OCI-LY1 (cell line): ENCODE results near the gene ITGA7.

ENCODE experiments used
- H2AFZ ChIP-seq: fragments of 200-600 bp; sonication (generic), shearing (Covaris generic); 2 replicates; pipeline ENCODE4 v1.6.0; 2014; ENCODE audit warnings: antibody characterized with exemption, mild to moderate bottlenecking, low read length
- H3F3A ChIP-seq: fragments of 200-600 bp; sonication (generic), shearing (Covaris generic); 2 replicates; pipeline ENCODE4 v1.6.0; 2014; ENCODE audit warnings: mild to moderate bottlenecking, antibody characterized with exemption, low read length, moderate library complexity; ENCODE audit not compliant: insufficient read depth
- H3K27ac ChIP-seq: fragments of 200-600 bp; sonication (generic); 2 replicates; pipeline ENCODE4 v1.5.1; 2014; ENCODE audit warnings: low read length, mixed run types, mild to moderate bottlenecking, low read depth; ENCODE audit not compliant: poor library complexity, severe bottlenecking
- H3K27me3 ChIP-seq: fragments of 200-600 bp; sonication (generic); 2 replicates; pipeline ENCODE4 v1.6.0; 2014; ENCODE audit warnings: antibody characterized with exemption, mild to moderate bottlenecking, low read length, moderate library complexity; ENCODE audit not compliant: insufficient read depth
- H3K36me3 ChIP-seq: fragments of 200-600 bp; sonication (generic); 2 replicates; pipeline ENCODE4 v1.6.1; 2014; ENCODE audit warnings: mild to moderate bottlenecking, antibody characterized with exemption, low read length, moderate library complexity, mixed read lengths; ENCODE audit not compliant: insufficient read depth
- H3K4me1 ChIP-seq: fragments of 200-600 bp; sonication (generic); 2 replicates; pipeline ENCODE4 v1.5.1; 2014; ENCODE audit warnings: mild to moderate bottlenecking, low read length, moderate library complexity; ENCODE audit not compliant: insufficient read depth, severe bottlenecking
- H3K4me2 ChIP-seq: fragments of 200-600 bp; sonication (generic), shearing (Covaris generic); 2 replicates; pipeline ENCODE4 v1.6.1; 2014; ENCODE audit warnings: low read length
- H3K4me3 ChIP-seq: fragments of 200-600 bp; sonication (generic); 2 replicates; pipeline ENCODE4 v1.5.1; 2014; ENCODE audit warnings: low read length, low read depth, mild to moderate bottlenecking, mixed read lengths; ENCODE audit not compliant: poor library complexity, severe bottlenecking
- H3K79me2 ChIP-seq: fragments of 200-600 bp; shearing (Covaris generic); 2 replicates; pipeline ENCODE4 v1.6.1; 2016; ENCODE audit warnings: mixed run types, low read length, mixed read lengths; ENCODE audit not compliant: insufficient read depth
- H3K9ac ChIP-seq: fragments of 200-600 bp; sonication (generic), shearing (Covaris generic); 2 replicates; pipeline ENCODE4 v1.6.1; 2014; ENCODE audit warnings: mild to moderate bottlenecking, low read length, mixed read lengths
- H3K9me2 ChIP-seq: fragments of 200-600 bp; sonication (generic), shearing (Covaris generic); 2 replicates; pipeline ENCODE4 v1.6.1; 2014; ENCODE audit warnings: low read depth, mild to moderate bottlenecking, low read length, mixed read lengths
- H3K9me3 ChIP-seq: fragments of 200-600 bp; shearing (Covaris generic); 2 replicates; pipeline ENCODE4 v1.6.1; 2014; ENCODE audit warnings: low read length, mixed read lengths
- H4K20me1 ChIP-seq: fragments of 200-600 bp; sonication (generic), shearing (Covaris generic); 2 replicates; pipeline ENCODE4 v1.6.0; 2016; ENCODE audit warnings: mild to moderate bottlenecking, low read length; ENCODE audit not compliant: insufficient read depth
- EZH2 ChIP-seq: fragments of 200-600 bp; sonication (generic), shearing (Covaris generic); IDR thresholded peaks from 2 replicates; pipeline ENCODE4 v1.8.0; 2017; ENCODE audit warnings: borderline replicate concordance, mixed run types, mild to moderate bottlenecking, antibody characterized with exemption, low read length, moderate library complexity, mixed read lengths
- TF ChIP-seq, protein P1 (sequence below): fragments of 200-600 bp; sonication (generic), shearing (Covaris generic); IDR thresholded peaks from 2 replicates; pipeline ENCODE4 v1.5.1; 2017; ENCODE audit warnings: mild to moderate bottlenecking, antibody characterized with exemption, low read length, moderate library complexity, mixed read lengths

ITGA7 gene

DNA sequence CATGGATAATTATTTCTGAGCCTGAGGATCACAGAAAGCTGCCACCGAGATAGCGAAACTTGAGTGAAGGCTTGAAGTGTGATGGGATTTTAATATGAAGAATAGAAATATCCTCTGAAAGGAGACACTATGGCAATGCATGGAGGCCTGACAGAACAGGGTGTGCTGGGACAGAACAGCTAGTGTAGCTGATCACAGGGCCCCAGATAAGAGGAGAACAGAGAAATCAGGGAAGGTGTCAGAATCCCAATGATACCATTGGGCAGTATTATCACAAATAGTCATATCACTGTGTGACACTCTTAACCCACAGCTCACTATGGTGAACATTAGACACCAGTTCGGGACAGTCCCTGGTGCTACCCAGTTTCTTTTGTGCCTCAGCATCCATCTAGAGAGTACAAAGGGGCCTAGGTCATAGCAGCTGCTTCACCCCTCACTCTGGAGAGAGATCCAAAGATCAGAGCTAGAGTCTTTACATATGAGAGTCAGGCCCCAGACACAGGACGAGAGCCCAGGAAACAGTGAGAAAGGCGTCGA is 71.5 kb downstream of the ITGA7 start:
- Histone ChIP-seq H3K79me2 (no peaks in the 10 kb centered on the region), H3K9me2 (no peaks in the 10 kb centered on the region), H3K27ac (no peak overlapping the region), H3K27me3 (peaks cover 8% of the 10 kb centered on the region; the same call in 1 of the 2 replicates), H3F3A (no peaks in the 10 kb centered on the region), H4K20me1 (no peaks in the 10 kb centered on the region), H3K9me3 (no peaks in the 10 kb centered on the region), H3K9ac (no peak overlapping the region), H3K4me2 (no peak overlapping the region), H3K4me1 (no peaks in the 10 kb centered on the region), H2AFZ (no peak overlapping the region), H3K4me3 (no peak overlapping the region), H3K36me3 (no peaks in the 10 kb centered on the region)
- TF ChIP-seq, protein P1, sequence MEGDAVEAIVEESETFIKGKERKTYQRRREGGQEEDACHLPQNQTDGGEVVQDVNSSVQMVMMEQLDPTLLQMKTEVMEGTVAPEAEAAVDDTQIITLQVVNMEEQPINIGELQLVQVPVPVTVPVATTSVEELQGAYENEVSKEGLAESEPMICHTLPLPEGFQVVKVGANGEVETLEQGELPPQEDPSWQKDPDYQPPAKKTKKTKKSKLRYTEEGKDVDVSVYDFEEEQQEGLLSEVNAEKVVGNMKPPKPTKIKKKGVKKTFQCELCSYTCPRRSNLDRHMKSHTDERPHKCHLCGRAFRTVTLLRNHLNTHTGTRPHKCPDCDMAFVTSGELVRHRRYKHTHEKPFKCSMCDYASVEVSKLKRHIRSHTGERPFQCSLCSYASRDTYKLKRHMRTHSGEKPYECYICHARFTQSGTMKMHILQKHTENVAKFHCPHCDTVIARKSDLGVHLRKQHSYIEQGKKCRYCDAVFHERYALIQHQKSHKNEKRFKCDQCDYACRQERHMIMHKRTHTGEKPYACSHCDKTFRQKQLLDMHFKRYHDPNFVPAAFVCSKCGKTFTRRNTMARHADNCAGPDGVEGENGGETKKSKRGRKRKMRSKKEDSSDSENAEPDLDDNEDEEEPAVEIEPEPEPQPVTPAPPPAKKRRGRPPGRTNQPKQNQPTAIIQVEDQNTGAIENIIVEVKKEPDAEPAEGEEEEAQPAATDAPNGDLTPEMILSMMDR, result no peak
- no peak for TF ChIP-seq EZH2
